GM21390 (cell line): ENCODE results near the gene MYNN.

Experiments used
- ATAC-seq: cut with Tn5 transposase; IDR thresholded peaks from one replicate; pipeline ENCODE4 v1.9.1; 2021; ENCODE audit not compliant: unreplicated experiment

The MYNN gene

DNA sequence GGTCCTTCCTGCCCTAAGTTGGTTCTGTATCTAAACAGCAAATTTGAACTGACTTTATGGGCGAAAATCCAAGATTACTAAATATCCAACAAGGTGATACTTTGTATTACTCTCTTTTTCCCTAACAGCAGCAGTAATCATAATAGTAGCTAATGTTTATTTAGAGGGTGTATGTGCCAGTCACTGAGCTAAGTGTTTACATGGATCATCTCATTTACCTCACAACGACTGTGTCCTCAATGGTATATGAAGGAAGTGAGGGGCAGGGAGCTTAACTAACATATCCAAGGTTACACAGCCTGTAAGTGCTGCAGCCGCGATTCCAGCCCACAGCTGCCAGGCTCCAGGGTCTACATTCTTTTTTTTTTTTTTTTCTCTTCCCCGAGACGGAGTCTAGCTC, 49.8 kb downstream of the MYNN start:
- ATAC-seq: no peak

DNA sequence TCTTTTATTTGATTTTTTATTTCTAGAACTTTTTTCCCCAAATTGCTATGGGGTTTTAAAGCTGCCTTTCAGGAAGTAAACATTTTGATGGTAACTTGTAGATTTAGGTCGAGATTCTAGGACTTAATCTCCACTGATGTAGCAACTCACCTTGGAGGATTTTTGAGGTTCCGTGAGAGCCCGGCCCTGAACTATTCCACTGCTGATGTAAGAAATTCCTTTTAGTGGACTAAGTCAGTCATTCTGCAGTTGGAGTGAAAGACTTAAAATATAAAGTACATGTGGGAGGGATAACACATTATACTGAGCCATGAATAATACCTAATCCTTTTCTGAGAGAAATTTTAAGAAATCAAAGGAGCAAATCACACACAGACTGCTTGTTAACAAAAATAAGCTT, 52.1 kb downstream of the MYNN start:
- no peak for ATAC-seq

DNA sequence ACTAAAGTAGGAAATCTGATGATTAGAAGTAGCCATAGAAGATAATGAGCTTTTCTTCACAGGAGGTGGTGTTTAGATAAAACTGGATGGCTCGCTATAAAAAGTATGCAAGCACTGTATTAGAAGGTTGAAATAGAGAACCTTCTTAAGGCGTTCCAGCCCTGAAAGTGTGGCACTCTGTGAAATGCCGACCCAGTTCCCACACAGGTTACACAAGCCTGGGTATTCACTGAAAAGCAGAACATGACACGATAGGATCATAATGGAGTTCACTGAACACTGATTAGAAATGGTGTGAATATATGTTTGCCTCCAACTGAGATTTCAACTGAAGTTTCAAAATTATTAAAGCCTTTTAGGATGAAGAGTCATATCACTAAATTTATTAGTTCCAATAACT, 54.5 kb downstream of the MYNN start:
- no peak for ATAC-seq

DNA sequence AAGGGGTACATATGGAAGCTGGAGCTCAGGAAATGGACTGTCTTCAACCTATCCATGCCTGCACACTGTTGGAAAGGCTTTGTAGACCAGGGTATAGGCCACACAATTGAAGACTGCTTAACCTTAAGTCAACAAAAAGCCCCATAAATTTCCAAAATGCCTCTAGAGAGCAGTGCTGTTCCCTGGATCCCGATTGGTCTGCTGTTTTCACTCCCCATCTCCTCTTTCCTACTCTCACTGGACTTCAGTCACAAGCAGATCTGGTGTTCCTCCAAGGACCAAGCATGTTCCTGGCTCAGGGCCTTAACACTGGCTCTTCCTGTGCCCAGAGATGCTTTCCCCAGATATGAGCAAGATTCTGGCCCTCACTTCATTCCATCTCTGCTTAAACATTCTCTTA, 62.3 kb downstream of the MYNN start:
- ATAC-seq: no peak

- peak; percentile 91 for ATAC-seq
Observed at GRCh38 chr3:169836078-169836941, 63.1 kb downstream of the MYNN start.

GRCh38 chr3:169836942-169837275, 63.7 kb downstream of the MYNN start:
- ATAC-seq: no peak

GRCh38 chr3:169838511-169839030, 65.4 kb downstream of the MYNN start:
- no peak for ATAC-seq
